ENCODE results near the gene HIPK2. TPM values are rescaled to one million over a fixed set of nuclear protein-coding genes. Genes with fewer than 3 reads are reported as not detected.

The HIPK2 gene
- total RNA-seq, 4 donors from 2014 or later: 13.6 to 21.8 (median 18.2) TPM

DNA sequence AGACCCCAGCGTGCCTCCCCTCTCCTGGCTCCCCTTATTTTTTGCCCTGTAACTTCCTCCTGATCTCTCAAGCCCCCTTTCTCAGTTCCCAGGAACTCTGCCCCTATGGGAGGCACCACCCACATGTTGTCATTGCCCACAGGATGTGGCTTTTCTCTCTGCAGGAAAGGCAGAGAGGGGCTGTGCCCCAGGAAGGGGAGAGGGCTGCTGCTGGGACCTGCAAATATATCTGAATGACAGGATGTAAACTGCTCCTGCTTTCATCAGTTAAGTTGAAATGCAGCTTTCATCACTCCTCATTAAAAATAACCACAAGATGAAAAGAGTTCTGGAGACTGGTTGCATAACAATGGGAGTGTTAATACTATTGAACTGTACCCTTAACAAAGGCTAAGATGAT, 151.0 kb downstream of the HIPK2 start:
- H3K4me1 ChIP-seq: no peaks in the 10 kb centered on the region
- no peak for DNase-seq (ENCODE audit: low spot score in 2 of 2)
- H3K27me3 ChIP-seq: no peaks in the 10 kb centered on the region
- peaks cover 61% of the 10 kb centered on the region for H3K36me3 ChIP-seq
- H3K4me3 ChIP-seq: no peak overlapping the region
- H3K9me3 ChIP-seq: no peaks in the 10 kb centered on the region
- no peak overlapping the region for H3K27ac ChIP-seq
- 71% methylated on average over 1 of the region's 1 CpG for WGBS
- TF ChIP-seq, protein P1, sequence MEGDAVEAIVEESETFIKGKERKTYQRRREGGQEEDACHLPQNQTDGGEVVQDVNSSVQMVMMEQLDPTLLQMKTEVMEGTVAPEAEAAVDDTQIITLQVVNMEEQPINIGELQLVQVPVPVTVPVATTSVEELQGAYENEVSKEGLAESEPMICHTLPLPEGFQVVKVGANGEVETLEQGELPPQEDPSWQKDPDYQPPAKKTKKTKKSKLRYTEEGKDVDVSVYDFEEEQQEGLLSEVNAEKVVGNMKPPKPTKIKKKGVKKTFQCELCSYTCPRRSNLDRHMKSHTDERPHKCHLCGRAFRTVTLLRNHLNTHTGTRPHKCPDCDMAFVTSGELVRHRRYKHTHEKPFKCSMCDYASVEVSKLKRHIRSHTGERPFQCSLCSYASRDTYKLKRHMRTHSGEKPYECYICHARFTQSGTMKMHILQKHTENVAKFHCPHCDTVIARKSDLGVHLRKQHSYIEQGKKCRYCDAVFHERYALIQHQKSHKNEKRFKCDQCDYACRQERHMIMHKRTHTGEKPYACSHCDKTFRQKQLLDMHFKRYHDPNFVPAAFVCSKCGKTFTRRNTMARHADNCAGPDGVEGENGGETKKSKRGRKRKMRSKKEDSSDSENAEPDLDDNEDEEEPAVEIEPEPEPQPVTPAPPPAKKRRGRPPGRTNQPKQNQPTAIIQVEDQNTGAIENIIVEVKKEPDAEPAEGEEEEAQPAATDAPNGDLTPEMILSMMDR (IDR thresholded peaks at IDR 0.05): no peak
- TF ChIP-seq POLR2AphosphoS5 (IDR thresholded peaks at IDR 0.05): no peak
- no peak for TF ChIP-seq POLR2A (IDR thresholded peaks at IDR 0.05)
- no peak for TF ChIP-seq EP300 (IDR thresholded peaks at IDR 0.05)

DNA sequence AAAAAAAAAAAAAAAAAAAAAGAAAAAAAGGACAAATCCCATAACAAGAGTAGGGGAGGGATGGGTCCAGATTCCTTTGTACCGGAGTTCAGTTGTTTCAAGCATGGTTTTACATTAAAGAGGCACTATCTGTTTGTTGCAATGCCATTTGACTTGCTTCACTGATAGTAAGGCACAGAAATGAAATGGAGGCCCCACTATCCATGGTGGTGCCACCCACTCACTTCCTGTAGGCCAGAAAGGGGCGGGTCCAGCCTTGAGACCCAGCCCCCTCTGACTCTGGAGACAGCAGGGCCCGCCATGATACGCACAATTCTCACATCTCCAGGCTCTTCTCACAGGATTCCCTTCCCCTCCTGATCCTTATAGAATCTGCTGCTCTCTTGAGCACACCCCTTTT, 154.3 kb downstream of the HIPK2 start:
- no peaks in the 10 kb centered on the region for H3K9me3 ChIP-seq
- 93% methylated on average over 4 of the region's 4 CpGs for WGBS
- no peaks in the 10 kb centered on the region for H3K27me3 ChIP-seq
- no peak overlapping the region for H3K27ac ChIP-seq
- H3K36me3 ChIP-seq: peaks cover 46% of the 10 kb centered on the region
- no peak for DNase-seq (ENCODE audit: low spot score in 2 of 2)
- no peaks in the 10 kb centered on the region for H3K4me1 ChIP-seq
- TF ChIP-seq POLR2A (IDR thresholded peaks at IDR 0.05) (no peak), EP300 (IDR thresholded peaks at IDR 0.05) (no peak), POLR2AphosphoS5 (IDR thresholded peaks at IDR 0.05) (no peak)
- TF ChIP-seq, protein P1 (IDR thresholded peaks at IDR 0.05): no peak
- no peak overlapping the region for H3K4me3 ChIP-seq

DNA sequence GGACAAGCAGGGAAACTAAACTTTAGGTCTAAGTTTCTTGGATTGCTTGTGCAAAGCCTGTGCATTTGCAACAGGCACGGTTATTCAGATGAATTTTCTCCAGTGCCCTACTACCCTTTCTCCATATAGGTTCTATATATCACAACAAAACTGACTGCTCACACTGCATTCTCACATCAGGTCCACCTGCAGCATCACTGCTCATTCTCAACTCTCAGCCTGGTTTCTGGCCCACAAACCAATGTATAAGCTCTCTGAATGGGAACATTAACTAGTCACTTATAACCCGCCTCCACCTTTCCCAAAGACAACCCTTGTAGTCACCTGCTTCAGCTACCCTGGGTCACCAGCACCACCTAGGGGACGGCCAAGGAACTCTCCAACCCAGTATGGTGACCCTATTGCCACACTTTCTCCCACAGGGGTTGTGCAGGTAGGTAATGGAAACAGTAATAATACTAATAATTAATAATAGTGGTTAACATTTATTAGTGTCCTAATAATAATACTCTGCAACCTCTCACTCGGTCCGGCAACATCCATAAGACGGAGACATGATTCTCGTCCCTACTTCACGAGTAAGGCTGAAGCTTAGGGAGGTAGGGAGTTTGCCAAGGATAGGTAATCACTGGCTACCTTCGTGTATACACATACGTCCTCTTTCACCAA, 157.0 kb downstream of the HIPK2 start:
- no peak overlapping the region for H3K27ac ChIP-seq
- 84% methylated on average over 10 of the region's 10 CpGs for WGBS
- H3K9me3 ChIP-seq: no peaks in the 10 kb centered on the region
- TF ChIP-seq, protein P1 (IDR thresholded peaks at IDR 0.05): peak; percentile 4 to 73
- TF ChIP-seq POLR2AphosphoS5 (IDR thresholded peaks at IDR 0.05) (no peak), POLR2A (IDR thresholded peaks at IDR 0.05) (no peak), EP300 (IDR thresholded peaks at IDR 0.05) (no peak)
- no peaks in the 10 kb centered on the region for H3K27me3 ChIP-seq
- no peak overlapping the region for H3K4me3 ChIP-seq
- H3K36me3 ChIP-seq: peaks cover 34% of the 10 kb centered on the region
- DNase-seq (ENCODE audit: low spot score in 2 of 2): no peak
- no peaks in the 10 kb centered on the region for H3K4me1 ChIP-seq

DNA sequence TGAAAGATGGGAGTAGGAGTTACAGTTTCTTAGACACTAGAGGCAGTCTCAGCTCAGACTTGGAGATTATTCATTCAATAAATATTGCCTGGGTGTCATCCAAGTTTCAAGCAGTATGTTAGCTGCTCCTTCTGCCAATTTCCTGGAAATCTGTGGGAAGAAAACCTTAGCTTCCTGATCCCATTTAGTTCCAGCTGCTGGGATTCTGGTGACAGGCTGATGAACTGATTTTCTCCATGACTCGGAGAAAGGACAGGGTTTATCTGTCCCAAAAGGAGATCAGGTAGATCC, 158.5 kb downstream of the HIPK2 start:
- Histone ChIP-seq H3K4me3 (no peak overlapping the region), H3K36me3 (peaks cover 35% of the 10 kb centered on the region), H3K9me3 (no peaks in the 10 kb centered on the region), H3K4me1 (no peaks in the 10 kb centered on the region), H3K27me3 (no peaks in the 10 kb centered on the region), H3K27ac (no peak overlapping the region)
- TF ChIP-seq POLR2AphosphoS5 (IDR thresholded peaks at IDR 0.05) (no peak), POLR2A (IDR thresholded peaks at IDR 0.05) (no peak), EP300 (IDR thresholded peaks at IDR 0.05) (no peak)
- TF ChIP-seq, protein P1 (IDR thresholded peaks at IDR 0.05): no peak
- 68% methylated on average over 1 of the region's 1 CpG for WGBS
- DNase-seq (ENCODE audit: low spot score in 2 of 2): no peak

DNA sequence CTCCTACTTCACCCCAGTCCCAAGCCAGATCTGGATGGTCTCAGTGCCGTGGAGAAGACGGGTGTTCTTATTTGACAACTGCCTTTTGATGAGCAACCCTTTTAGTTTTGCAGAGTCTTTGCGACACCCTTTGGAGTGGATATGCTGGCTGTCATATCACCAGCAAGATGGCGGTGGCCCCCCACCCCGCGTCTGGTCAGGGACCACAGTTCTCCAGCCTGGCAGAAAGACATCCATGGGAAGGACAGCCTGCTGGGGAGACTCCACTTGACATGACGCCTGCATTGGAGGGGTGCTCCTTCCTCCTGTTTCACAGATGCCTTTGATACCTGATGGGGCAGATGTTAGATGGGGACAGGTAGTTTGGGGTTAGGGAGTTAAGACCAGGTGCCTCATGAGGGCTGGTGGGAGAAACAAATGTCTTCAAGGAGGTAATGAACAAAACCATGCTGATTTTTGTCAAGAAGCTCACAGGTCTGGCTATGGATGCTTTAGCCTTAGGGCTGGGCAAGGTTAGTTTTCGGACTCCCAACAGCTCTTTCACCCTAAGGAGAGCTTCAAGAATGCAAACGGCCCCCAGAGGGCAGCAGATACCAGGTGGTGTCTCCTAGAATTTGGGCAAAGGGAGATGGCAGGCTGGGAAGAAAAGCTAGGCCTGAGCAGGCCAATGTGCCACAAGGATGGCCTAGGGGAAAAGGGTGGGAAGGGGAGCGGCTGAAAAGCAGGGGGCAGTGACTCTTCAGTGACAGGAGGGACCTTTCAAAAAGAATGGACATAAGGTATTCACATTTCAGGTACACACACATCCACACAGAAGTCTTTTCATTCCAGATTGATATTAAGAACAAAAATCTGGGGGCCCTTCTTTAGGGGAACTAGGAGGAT, 159.1 kb downstream of the HIPK2 start:
- Histone ChIP-seq H3K27me3 (no peaks in the 10 kb centered on the region), H3K27ac (no peak overlapping the region), H3K36me3 (peaks cover 41% of the 10 kb centered on the region), H3K4me1 (no peaks in the 10 kb centered on the region), H3K4me3 (no peak overlapping the region), H3K9me3 (no peaks in the 10 kb centered on the region)
- DNase-seq (ENCODE audit: low spot score in 2 of 2): no peak
- TF ChIP-seq, protein P1 (IDR thresholded peaks at IDR 0.05): peak in 1 of 2 donors; percentile 25
- no peak for TF ChIP-seq POLR2A (IDR thresholded peaks at IDR 0.05)
- 83% methylated on average over 10 of the region's 10 CpGs for WGBS
